Endothelial cell of umbilical vein (primary cell): ENCODE measurements around the gene SH3BGRL2. TPM values are rescaled to one million over a fixed set of nuclear protein-coding genes. Genes with fewer than 3 reads are reported as not detected.

Source experiments
- BruUV-seq: library from RNA; stranded (reverse); fragments of 400-500 nt; replicated peaks from 2 replicates; lab custom pipeline; 2021; lab: Mats Ljungman, UMichigan
- CTCF ChIA-PET: fragments of 300-600, 350-600 bp; sonication (Branson Sonifier 250); formaldehyde crosslinking; loops from one replicate; lab custom pipeline; 2021; ENCODE audit warnings: antibody characterized with exemption, inconsistent platforms; lab: Charles Lee
- POLR2A ChIA-PET: fragments of 300-600, 350-600 bp; sonication (Branson Sonifier 250); formaldehyde crosslinking; loops from one replicate; lab custom pipeline; 2021; ENCODE audit warnings: antibody characterized with exemption, inconsistent platforms; lab: Charles Lee
- DNase-seq: peaks from one replicate; pipeline ENCODE4 v3.0.0-alpha.2; 2011; ENCODE audit warnings: low read depth, low spot score
- FAIRE-seq: peaks from 2 replicates; lab custom pipeline; 2011; peaks lifted over from hg19 to GRCh38; lab: Jason Lieb, UNC
- H2AFZ ChIP-seq: 2 replicates; pipeline ENCODE4 v1.6.0; 2012; ENCODE audit warnings: low read depth, low read length, control low read depth, inconsistent platforms
- H3K27ac ChIP-seq: 2 replicates; pipeline ENCODE4 v1.5.1; 2011; ENCODE audit warnings: low read depth, mild to moderate bottlenecking, control low read depth, low read length, moderate library complexity; ENCODE audit not compliant: insufficient read depth
- H3K27me3 ChIP-seq, 2 experiments: 2 replicates each; pipeline versions ENCODE4 v1.6.0 to v1.6.1; 2011; ENCODE audit warnings: low read length in 2 of 2, mixed read lengths in 1 of 2; ENCODE audit not compliant: control insufficient read depth in 2 of 2, insufficient read depth in 2 of 2
- H3K36me3 ChIP-seq, 2 experiments: 2 replicates in 1 of 2; 3 replicates in 1 of 2; pipeline ENCODE4 v1.5.1; 2011; ENCODE audit warnings: low read length in 2 of 2, mild to moderate bottlenecking in 1 of 2, moderate library complexity in 1 of 2; ENCODE audit not compliant: control insufficient read depth in 2 of 2, insufficient read depth in 2 of 2; ENCODE audit errors: extremely low read depth in 1 of 2
- H3K4me1 ChIP-seq: 3 replicates; pipeline ENCODE4 v1.5.1; 2011; ENCODE audit warnings: mild to moderate bottlenecking, low read length; ENCODE audit not compliant: control insufficient read depth, insufficient read depth; ENCODE audit errors: extremely low read depth
- H3K4me2 ChIP-seq: 2 replicates; pipeline ENCODE4 v1.6.1; 2011; ENCODE audit warnings: low read length, control low read depth, mixed read lengths; ENCODE audit not compliant: insufficient read depth
- H3K4me3 ChIP-seq, 3 experiments: fragments of 200-600 bp in 1 of 3; sonication (generic), shearing (Covaris generic) in 1 of 3; replicated peaks in 1 of 3; 2 replicates each; pipeline ENCODE4 v1.5.1; 2011 to 2016; ENCODE audit warnings: control low read depth in 3 of 3, low read length in 3 of 3, mild to moderate bottlenecking in 2 of 3, inconsistent platforms in 1 of 3, low read depth in 1 of 3, moderate library complexity in 1 of 3; ENCODE audit not compliant: insufficient read depth in 1 of 3
- H3K79me2 ChIP-seq: 2 replicates; pipeline ENCODE4 v1.6.0; 2012; ENCODE audit warnings: low read length, inconsistent platforms; ENCODE audit not compliant: control insufficient read depth, insufficient read depth
- H3K9ac ChIP-seq: replicated peaks from 2 replicates; pipeline ENCODE3; 2011; ENCODE audit warnings: low read length, control low read depth; ENCODE audit not compliant: insufficient read depth; ENCODE audit errors: extremely low read depth
- H3K9me1 ChIP-seq: replicated peaks from 3 replicates; pipeline ENCODE4 v1.6.0; 2011; ENCODE audit warnings: mild to moderate bottlenecking, low read length; ENCODE audit not compliant: control insufficient read depth, insufficient read depth; ENCODE audit errors: extremely low read depth
- H3K9me3 ChIP-seq: replicated peaks from 2 replicates; pipeline ENCODE4 v1.5.1; 2012; ENCODE audit warnings: low read length, inconsistent platforms; ENCODE audit not compliant: control insufficient read depth, insufficient read depth
- H4K20me1 ChIP-seq: replicated peaks from 2 replicates; pipeline ENCODE3; 2011; ENCODE audit warnings: mild to moderate bottlenecking, low read length; ENCODE audit not compliant: control insufficient read depth, insufficient read depth; ENCODE audit errors: extremely low read depth
- CTCF ChIP-seq, 2 donors: IDR thresholded peaks; 1 replicate in 1 of 2; 2 replicates in 1 of 2; pipeline ENCODE4 v1.5.1; 2011; ENCODE audit warnings: low read length in 2 of 2, mild to moderate bottlenecking in 2 of 2, moderate library complexity in 2 of 2, control low read depth in 1 of 2, inconsistent platforms in 1 of 2, low read depth in 1 of 2; ENCODE audit not compliant: insufficient read depth in 1 of 2; ENCODE audit errors: extremely low read depth in 1 of 2
- EZH2 ChIP-seq: IDR thresholded peaks from 2 replicates; pipeline ENCODE4 v1.6.1; 2012; ENCODE audit warnings: borderline replicate concordance, low read depth, mild to moderate bottlenecking, moderate library complexity, low read length, inconsistent platforms; ENCODE audit not compliant: severe bottlenecking
- FOS ChIP-seq: IDR thresholded peaks from 2 replicates; pipeline ENCODE4 v1.6.1; 2011; ENCODE audit warnings: mild to moderate bottlenecking, low read length, moderate library complexity, borderline replicate concordance; ENCODE audit not compliant: insufficient read depth
- GATA2 ChIP-seq: IDR thresholded peaks from 2 replicates; pipeline ENCODE4 v1.7.0; 2011; ENCODE audit warnings: low read depth, mild to moderate bottlenecking, moderate library complexity, mixed read lengths, low read length; ENCODE audit not compliant: insufficient read length, insufficient read depth
- JUN ChIP-seq: IDR thresholded peaks from 2 replicates; pipeline ENCODE4 v1.6.1; 2011; ENCODE audit warnings: borderline replicate concordance, low read depth; ENCODE audit not compliant: insufficient read length, insufficient read depth
- MAX ChIP-seq: IDR thresholded peaks from 2 replicates; pipeline ENCODE4 v1.6.1; 2011; ENCODE audit not compliant: insufficient read depth, insufficient read length
- MYC ChIP-seq: IDR thresholded peaks from one replicate; pipeline ENCODE4 v1.6.1; 2011; ENCODE audit warnings: mild to moderate bottlenecking, low read depth, low read length
- POLR2A ChIP-seq: IDR thresholded peaks from 2 replicates; pipeline ENCODE4 v1.6.1; 2012; ENCODE audit warnings: low read depth, mild to moderate bottlenecking, control low read depth, low read length
- POLR2AphosphoS5 ChIP-seq: IDR thresholded peaks from 2 replicates; pipeline ENCODE4 v1.6.1; 2012; ENCODE audit warnings: low read depth, mild to moderate bottlenecking, control low read depth, low read length, moderate library complexity; ENCODE audit not compliant: insufficient read depth
- dilution Hi-C: fragments of 300-500 bp; cut with MboI; formaldehyde crosslinking; loops from one replicate; pipeline ENCODE4 v1.15.0; 2019; ENCODE audit warnings: low sequenced_read_pairs; ENCODE audit not compliant: extremely low pct_ligation_motif_present
- intact Hi-C: fragments of 100-400 bp; cut with micrococcal nuclease; formaldehyde crosslinking; loops from one replicate; pipeline ENCODE4 v1.10.0; 2022
- polyA plus RNA-seq, 4 experiments: library from polyadenylated mRNA; depleted of rRNA in 3 of 4; stranded (reverse) in 3 of 4; unstranded in 1 of 4; fragments of >200 nt; gene quantifications; 2 replicates each; pipeline versions ENCODE4 v1.2.1 to v1.2.3, GENCODE V29; 2011 to 2012; ENCODE audit warnings: missing spikeins in 1 of 4
- total RNA-seq: library from RNA; stranded (reverse); gene quantifications from 2 replicates; pipeline ENCODE4 v1.2.3, GENCODE V29; 2021

SH3BGRL2 gene
- total and polyA plus RNA-seq, 2 donors (not counting 3 experiments of a cell fraction or from before 2014, with no cell fraction given), result 3.2 to 10.7 TPM

GRCh38 chr6:79737172-79737571 lies 106.0 kb downstream of the SH3BGRL2 start:
- peak; percentile 79 for DNase-seq

More at GRCh38 chr6:79737172-79737571, 106.0 kb downstream of the SH3BGRL2 start:
- no TSS peak for BruUV-seq
- H2AFZ ChIP-seq, result peak overlapping the region; percentile 84
- peak overlapping the region; percentile 13 for H3K27ac ChIP-seq
- intact Hi-C loops, result no loop called here
- H3K9ac ChIP-seq, result peak overlapping the region; percentile 17
- no peak for TF ChIP-seq JUN
- TF ChIP-seq FOS, result no peak
- no peak for TF ChIP-seq EZH2
- no peak for TF ChIP-seq CTCF (IDR thresholded peaks at IDR 0.05; ENCODE audit: extremely low read depth in 1 of 2, insufficient read depth in 1 of 2, low read depth in 1 of 2, low read length in 2 of 2)
- TF ChIP-seq POLR2A, result no peak
- no peak for TF ChIP-seq POLR2AphosphoS5
- no peak for TF ChIP-seq MYC
- no peak for TF ChIP-seq MAX
- TF ChIP-seq GATA2, result no peak
- H3K9me1 ChIP-seq, result no peaks in the 10 kb centered on the region
- ChIA-PET POLR2A (no interaction called here), CTCF (interaction anchor here (0.7 to 2.4 kb wide), 13 partner anchors 8 to 133 kb away, joined by 3 to 9 read pairs (median 4); no protein-coding TSS in a partner anchor)
- dilution Hi-C loops, result no loop called here
- H3K9me3 ChIP-seq, result no peaks in the 10 kb centered on the region
- no peaks in the 10 kb centered on the region for H4K20me1 ChIP-seq
- no peaks in the 10 kb centered on the region for H3K27me3 ChIP-seq
- H3K4me2 ChIP-seq, result peak overlapping the region; percentile 80
- peaks cover 11% of the 10 kb centered on the region for H3K4me1 ChIP-seq
- no peaks in the 10 kb centered on the region for H3K79me2 ChIP-seq
- FAIRE-seq, result peak; percentile 78
- peak overlapping the region in 2 of 3 experiments; percentile 21 to 43 for H3K4me3 ChIP-seq
- no peaks in the 10 kb centered on the region for H3K36me3 ChIP-seq
